Mesothelial cell of epicardium (in vitro differentiated cells): Measurements from ENCODE around the gene ACOXL. TPM values are rescaled to one million over a fixed set of nuclear protein-coding genes. Genes with fewer than 3 reads are reported as not detected.

Experiments used
- DNase-seq, 2 experiments: peaks; one replicate each; pipeline ENCODE4 v3.0.0; 2021; ENCODE audit warnings: low spot score in 2 of 2; ENCODE audit not compliant: unreplicated experiment in 2 of 2
- H3K27ac Mint-ChIP-seq: 2 replicates; pipeline ENCODE4 v1.8.0; 2021; ENCODE audit warnings: mixed read lengths
- H3K27me3 Mint-ChIP-seq: 2 replicates; pipeline ENCODE4 v1.8.0; 2021; ENCODE audit warnings: low read depth, mixed read lengths
- H3K36me3 Mint-ChIP-seq: 2 replicates; pipeline ENCODE4 v1.8.0; 2021; ENCODE audit warnings: mixed read lengths
- H3K4me1 Mint-ChIP-seq: 2 replicates; pipeline ENCODE4 v1.8.0; 2021; ENCODE audit warnings: mixed read lengths
- H3K4me3 Mint-ChIP-seq: 2 replicates; pipeline ENCODE4 v1.8.0; 2021; ENCODE audit warnings: mild to moderate bottlenecking, moderate library complexity, mixed read lengths
- H3K9me3 Mint-ChIP-seq: 2 replicates; pipeline ENCODE4 v1.8.0; 2021; ENCODE audit warnings: mixed read lengths
- total RNA-seq: library from RNA; stranded (reverse); gene quantifications from 3 replicates; pipeline ENCODE4 v1.2.1, GENCODE V29; 2021
- TF ChIP-seq, protein P1 (sequence below): fragments of 200-600 bp; sonication (generic); IDR thresholded peaks from one replicate; pipeline ENCODE4 v1.5.0; 2021; ENCODE audit warnings: antibody characterized with exemption; ENCODE audit not compliant: unreplicated experiment

The ACOXL gene
- total RNA-seq, 1 donor from 2014 or later, result 0.20 TPM

DNA sequence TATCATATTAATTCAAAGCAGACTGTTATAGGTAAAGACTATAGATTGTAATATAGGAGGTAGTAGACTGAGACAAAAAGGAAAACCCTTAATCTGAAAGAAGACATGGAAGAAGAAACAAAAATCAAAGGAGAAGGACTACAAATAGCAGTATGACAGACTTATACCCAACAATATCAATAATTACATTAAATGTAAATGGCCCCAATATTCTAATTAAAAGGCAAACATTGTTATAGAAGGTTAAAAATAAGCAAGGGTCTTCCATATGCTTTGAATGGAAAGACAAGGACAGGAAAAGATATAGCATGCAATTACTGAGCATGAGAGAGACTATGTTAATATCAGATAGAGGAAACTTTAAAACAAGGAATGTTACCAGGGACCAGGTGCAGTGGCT is 278.8 kb downstream of the ACOXL start:
- TF ChIP-seq, protein P1, sequence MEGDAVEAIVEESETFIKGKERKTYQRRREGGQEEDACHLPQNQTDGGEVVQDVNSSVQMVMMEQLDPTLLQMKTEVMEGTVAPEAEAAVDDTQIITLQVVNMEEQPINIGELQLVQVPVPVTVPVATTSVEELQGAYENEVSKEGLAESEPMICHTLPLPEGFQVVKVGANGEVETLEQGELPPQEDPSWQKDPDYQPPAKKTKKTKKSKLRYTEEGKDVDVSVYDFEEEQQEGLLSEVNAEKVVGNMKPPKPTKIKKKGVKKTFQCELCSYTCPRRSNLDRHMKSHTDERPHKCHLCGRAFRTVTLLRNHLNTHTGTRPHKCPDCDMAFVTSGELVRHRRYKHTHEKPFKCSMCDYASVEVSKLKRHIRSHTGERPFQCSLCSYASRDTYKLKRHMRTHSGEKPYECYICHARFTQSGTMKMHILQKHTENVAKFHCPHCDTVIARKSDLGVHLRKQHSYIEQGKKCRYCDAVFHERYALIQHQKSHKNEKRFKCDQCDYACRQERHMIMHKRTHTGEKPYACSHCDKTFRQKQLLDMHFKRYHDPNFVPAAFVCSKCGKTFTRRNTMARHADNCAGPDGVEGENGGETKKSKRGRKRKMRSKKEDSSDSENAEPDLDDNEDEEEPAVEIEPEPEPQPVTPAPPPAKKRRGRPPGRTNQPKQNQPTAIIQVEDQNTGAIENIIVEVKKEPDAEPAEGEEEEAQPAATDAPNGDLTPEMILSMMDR, result no peak
- no peaks in the 10 kb centered on the region for H3K36me3 Mint-ChIP-seq
- no peak overlapping the region for H3K27ac Mint-ChIP-seq
- DNase-seq, result no peak
- peaks cover 44% of the 10 kb centered on the region for H3K9me3 Mint-ChIP-seq
- no peak overlapping the region for H3K4me3 Mint-ChIP-seq
- no peaks in the 10 kb centered on the region for H3K4me1 Mint-ChIP-seq
- H3K27me3 Mint-ChIP-seq, result peaks cover 10% of the 10 kb centered on the region

GRCh38 chr2:111015283-111015995 is 283.1 kb downstream of the ACOXL start:
- no peak overlapping the region for H3K4me3 Mint-ChIP-seq
- H3K27ac Mint-ChIP-seq, result no peak overlapping the region
- TF ChIP-seq, protein P1, result no peak
- H3K4me1 Mint-ChIP-seq, result no peaks in the 10 kb centered on the region
- DNase-seq, result no peak
- peaks cover 11% of the 10 kb centered on the region for H3K27me3 Mint-ChIP-seq
- no peaks in the 10 kb centered on the region for H3K36me3 Mint-ChIP-seq
- peaks cover 20% of the 10 kb centered on the region for H3K9me3 Mint-ChIP-seq

- Mint-ChIP-seq H3K4me3 (no peak overlapping the region), H3K36me3 (no peaks in the 10 kb centered on the region), H3K4me1 (no peaks in the 10 kb centered on the region), H3K27me3 (peaks cover 21% of the 10 kb centered on the region), H3K9me3 (peaks cover 11% of the 10 kb centered on the region), H3K27ac (no peak overlapping the region)
- TF ChIP-seq, protein P1, result no peak
- DNase-seq, result no peak
Observed at GRCh38 chr2:111017034-111017622, 284.8 kb downstream of the ACOXL start.

GRCh38 chr2:111017909-111018308 is 285.5 kb downstream of the ACOXL start:
- no peak for DNase-seq
- no peaks in the 10 kb centered on the region for H3K4me1 Mint-ChIP-seq
- H3K27me3 Mint-ChIP-seq, result peaks cover 25% of the 10 kb centered on the region
- H3K27ac Mint-ChIP-seq, result no peak overlapping the region
- no peak overlapping the region for H3K4me3 Mint-ChIP-seq
- TF ChIP-seq, protein P1, result no peak
- peaks cover 7% of the 10 kb centered on the region for H3K9me3 Mint-ChIP-seq
- no peaks in the 10 kb centered on the region for H3K36me3 Mint-ChIP-seq

- no peaks in the 10 kb centered on the region for H3K4me1 Mint-ChIP-seq
- TF ChIP-seq, protein P1, result no peak
Observed at GRCh38 chr2:111019381-111019780, 287.0 kb downstream of the ACOXL start.

More at GRCh38 chr2:111019381-111019780, 287.0 kb downstream of the ACOXL start:
- H3K4me3 Mint-ChIP-seq, result no peak overlapping the region
- H3K27ac Mint-ChIP-seq, result no peak overlapping the region
- no peaks in the 10 kb centered on the region for H3K36me3 Mint-ChIP-seq
- peaks cover 4% of the 10 kb centered on the region for H3K9me3 Mint-ChIP-seq
- peaks cover 40% of the 10 kb centered on the region for H3K27me3 Mint-ChIP-seq
- no peak for DNase-seq
